Activated naive CD8-positive, alpha-beta T cell treated with anti-CD3 and anti-CD28 coated beads for 36 hours (primary cell): ENCODE data around the gene DNAJC1. TPM values are rescaled to one million over a fixed set of nuclear protein-coding genes. Genes with fewer than 3 reads are reported as not detected.
"Not testable (repeated sequence)": the region's sequence is repeated elsewhere in the genome, so short reads cannot be mapped to it uniquely, and the experiment has no call there.

Experiments used
- DNase-seq: peaks from one replicate; pipeline ENCODE4 v3.0.0; 2021
- H3K27ac Mint-ChIP-seq: one replicate; pipeline ENCODE4 v1.8.0; 2022; ENCODE audit warnings: mild to moderate bottlenecking, moderate library complexity, mixed read lengths
- H3K27me3 Mint-ChIP-seq: one replicate; pipeline ENCODE4 v1.8.0; 2022; ENCODE audit warnings: mild to moderate bottlenecking, mixed read lengths
- H3K36me3 Mint-ChIP-seq: one replicate; pipeline ENCODE4 v1.8.0; 2021; ENCODE audit warnings: mild to moderate bottlenecking, mixed read lengths
- H3K4me1 Mint-ChIP-seq: one replicate; pipeline ENCODE4 v1.8.0; 2021; ENCODE audit warnings: mixed read lengths
- H3K4me3 Mint-ChIP-seq: one replicate; pipeline ENCODE4 v1.8.0; 2022; ENCODE audit warnings: mild to moderate bottlenecking, moderate library complexity, mixed read lengths
- H3K9me3 Mint-ChIP-seq: one replicate; pipeline ENCODE4 v1.8.0; 2022; ENCODE audit warnings: mixed read lengths
- total RNA-seq, 2 experiments: library from RNA; stranded (reverse); gene quantifications; one replicate each; pipeline ENCODE4 v1.2.3, GENCODE V29; 2021

DNAJC1 gene
- total RNA-seq, 2 experiments from 2014 or later = 25.0 to 26.9 TPM

GRCh38 chr10:21824409-21824808, 179.1 kb downstream of the DNAJC1 start:
- H3K9me3 Mint-ChIP-seq = peaks cover 26% of the 10 kb centered on the region
- no peak for DNase-seq
- peaks cover 50% of the 10 kb centered on the region for H3K36me3 Mint-ChIP-seq
- no peaks in the 10 kb centered on the region for H3K27me3 Mint-ChIP-seq
- no peaks in the 10 kb centered on the region for H3K4me1 Mint-ChIP-seq
- no peak overlapping the region for H3K4me3 Mint-ChIP-seq
- no peak overlapping the region for H3K27ac Mint-ChIP-seq

- no peak for DNase-seq
- Mint-ChIP-seq H3K9me3 (peaks cover 23% of the 10 kb centered on the region), H3K36me3 (peaks cover 44% of the 10 kb centered on the region), H3K27me3 (no peaks in the 10 kb centered on the region), H3K4me3 (no peak overlapping the region), H3K4me1 (no peaks in the 10 kb centered on the region), H3K27ac (no peak overlapping the region)
Observed at GRCh38 chr10:21823617-21824016, 179.9 kb downstream of the DNAJC1 start.

- H3K4me1 Mint-ChIP-seq, H3K27me3 Mint-ChIP-seq, H3K4me3 Mint-ChIP-seq, H3K27ac Mint-ChIP-seq, DNase-seq: not testable (repeated sequence)
- Mint-ChIP-seq H3K36me3 (peaks cover 41% of the 10 kb centered on the region), H3K9me3 (peaks cover 27% of the 10 kb centered on the region)
Observed at GRCh38 chr10:21822273-21822672, 181.3 kb downstream of the DNAJC1 start.

DNA sequence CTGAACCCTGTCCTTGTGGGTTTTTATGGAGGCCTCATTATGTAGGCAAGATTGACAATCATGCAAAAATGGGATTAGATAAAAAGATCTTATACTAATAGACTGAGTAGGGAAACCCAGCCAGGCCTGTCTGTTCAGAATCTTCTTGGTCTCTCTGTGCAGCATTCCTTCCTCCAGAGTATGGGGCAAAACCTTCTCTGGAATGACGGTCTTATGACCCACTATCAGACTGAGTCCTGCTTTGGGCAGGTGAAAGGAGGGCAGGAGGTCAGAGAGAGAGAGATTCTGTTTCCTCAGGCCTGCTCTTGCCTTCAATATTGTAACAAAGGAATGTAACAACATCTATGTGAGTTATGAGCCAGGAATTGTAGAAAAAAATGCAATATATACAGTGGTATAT, 182.6 kb downstream of the DNAJC1 start:
- Mint-ChIP-seq H3K9me3 (peaks cover 18% of the 10 kb centered on the region), H3K27ac (no peak overlapping the region), H3K4me3 (no peak overlapping the region), H3K36me3 (peaks cover 31% of the 10 kb centered on the region), H3K4me1 (no peaks in the 10 kb centered on the region), H3K27me3 (no peaks in the 10 kb centered on the region)
- DNase-seq = no peak

DNA sequence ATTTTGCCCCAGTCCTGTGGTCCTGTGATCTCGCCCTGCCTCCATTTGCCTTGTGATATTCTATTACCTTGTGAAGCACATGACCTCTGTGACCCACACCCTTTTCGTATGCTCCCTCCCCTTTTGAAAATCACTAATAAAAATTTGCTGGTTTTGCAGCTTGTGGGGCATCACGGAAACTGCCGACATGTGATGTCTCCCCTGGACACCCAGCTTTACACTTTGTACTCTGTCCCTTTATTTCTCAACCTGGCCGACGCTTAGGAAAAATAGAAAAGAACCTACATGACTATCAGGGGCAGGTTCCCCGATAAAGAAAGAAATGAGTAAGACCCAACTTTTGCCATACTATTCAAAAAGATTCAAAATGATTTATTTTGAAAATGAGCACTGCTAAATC, 185.1 kb downstream of the DNAJC1 start:
- not testable (repeated sequence) for H3K27ac Mint-ChIP-seq, H3K9me3 Mint-ChIP-seq, H3K4me1 Mint-ChIP-seq, H3K27me3 Mint-ChIP-seq, H3K4me3 Mint-ChIP-seq, DNase-seq
- H3K36me3 Mint-ChIP-seq = peaks cover 25% of the 10 kb centered on the region

- Mint-ChIP-seq H3K4me3 (no peak overlapping the region), H3K36me3 (peaks cover 23% of the 10 kb centered on the region), H3K9me3 (peaks cover 9% of the 10 kb centered on the region), H3K27me3 (no peaks in the 10 kb centered on the region), H3K27ac (no peak overlapping the region), H3K4me1 (no peaks in the 10 kb centered on the region)
- no peak for DNase-seq
Observed at GRCh38 chr10:21814866-21815265, 188.7 kb downstream of the DNAJC1 start.

DNA sequence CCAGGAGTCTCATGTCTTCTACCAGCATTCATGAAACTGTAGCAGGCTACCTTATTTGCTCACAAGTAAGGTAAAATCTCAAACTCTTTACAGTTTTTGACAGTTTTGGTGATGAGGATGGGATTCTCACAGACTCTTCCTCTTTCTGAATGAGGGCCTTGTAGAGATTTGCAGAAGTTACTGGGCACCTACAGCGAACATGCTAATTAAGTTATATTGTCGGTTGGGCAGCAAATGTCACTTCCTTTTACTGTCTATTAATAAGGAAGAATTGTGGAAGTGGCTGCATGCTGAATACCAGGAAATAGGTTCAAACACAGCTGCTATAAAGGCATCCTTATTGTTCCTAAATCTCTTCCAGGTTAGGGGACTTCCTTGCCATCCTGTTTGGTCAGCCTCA, 189.6 kb downstream of the DNAJC1 start:
- Mint-ChIP-seq H3K36me3 (peaks cover 23% of the 10 kb centered on the region), H3K27ac (no peak overlapping the region), H3K4me1 (no peaks in the 10 kb centered on the region), H3K9me3 (peaks cover 9% of the 10 kb centered on the region), H3K27me3 (no peaks in the 10 kb centered on the region), H3K4me3 (no peak overlapping the region)
- DNase-seq = no peak

DNA sequence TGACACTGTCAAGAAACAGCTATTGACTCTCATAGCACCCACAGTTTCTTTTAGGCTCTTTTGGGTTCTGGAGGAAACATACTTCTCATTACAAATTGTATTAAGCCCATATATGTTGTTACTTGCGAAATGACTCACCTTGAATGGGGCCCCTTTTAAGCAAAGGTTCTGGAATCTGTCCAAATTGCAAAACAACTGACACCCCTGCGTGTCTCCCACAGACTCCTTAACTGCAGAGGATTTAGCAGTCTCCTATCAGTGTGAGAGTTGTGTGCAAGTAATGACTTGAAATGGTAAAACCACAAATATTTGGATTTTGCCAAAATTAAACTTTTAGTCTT, 192.3 kb downstream of the DNAJC1 start:
- H3K4me1 Mint-ChIP-seq = no peaks in the 10 kb centered on the region
- H3K27me3 Mint-ChIP-seq = no peaks in the 10 kb centered on the region
- no peak overlapping the region for H3K27ac Mint-ChIP-seq
- no peaks in the 10 kb centered on the region for H3K9me3 Mint-ChIP-seq
- peaks cover 13% of the 10 kb centered on the region for H3K36me3 Mint-ChIP-seq
- H3K4me3 Mint-ChIP-seq = no peak overlapping the region
- no peak for DNase-seq

DNA sequence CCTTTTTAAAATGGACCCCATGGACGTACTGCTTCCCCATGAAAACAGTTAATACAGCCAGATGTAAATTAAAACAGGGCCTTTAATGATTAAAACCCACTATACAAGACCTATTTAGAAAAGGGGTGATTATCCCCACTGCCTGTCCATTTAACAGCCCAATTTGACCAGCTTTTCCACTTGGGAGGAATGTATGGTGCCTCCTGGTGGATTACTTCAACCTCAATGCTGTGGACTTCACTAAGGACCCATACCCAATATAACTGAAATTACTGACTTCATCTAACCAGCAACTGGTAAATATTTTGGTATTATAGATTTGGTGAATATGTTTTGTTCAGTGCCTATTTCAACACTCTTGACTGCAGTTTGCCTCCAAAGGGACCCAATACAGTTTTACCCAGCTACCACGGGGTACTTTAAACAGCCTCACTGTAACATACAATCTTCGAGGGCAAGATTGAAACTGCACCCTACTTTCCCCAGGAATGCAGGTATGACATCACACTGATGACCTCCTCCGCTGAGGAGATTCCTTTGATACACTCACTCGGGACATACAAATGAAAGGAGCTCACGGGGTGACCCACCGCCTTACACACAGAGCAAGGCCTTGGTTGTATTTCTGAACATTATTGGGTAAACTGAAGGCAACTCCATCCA, 192.8 kb downstream of the DNAJC1 start:
- no peak overlapping the region for H3K4me3 Mint-ChIP-seq
- H3K4me1 Mint-ChIP-seq = no peaks in the 10 kb centered on the region
- no peak overlapping the region for H3K27ac Mint-ChIP-seq
- peaks cover 13% of the 10 kb centered on the region for H3K36me3 Mint-ChIP-seq
- no peaks in the 10 kb centered on the region for H3K27me3 Mint-ChIP-seq
- DNase-seq = no peak
- no peaks in the 10 kb centered on the region for H3K9me3 Mint-ChIP-seq

- Mint-ChIP-seq H3K9me3 (no peaks in the 10 kb centered on the region), H3K4me1 (no peaks in the 10 kb centered on the region), H3K27me3 (no peaks in the 10 kb centered on the region), H3K4me3 (no peak overlapping the region), H3K27ac (no peak overlapping the region), H3K36me3 (peaks cover 2% of the 10 kb centered on the region)
- DNase-seq = no peak
Observed at GRCh38 chr10:21808550-21808949, 195.0 kb downstream of the DNAJC1 start.

DNA sequence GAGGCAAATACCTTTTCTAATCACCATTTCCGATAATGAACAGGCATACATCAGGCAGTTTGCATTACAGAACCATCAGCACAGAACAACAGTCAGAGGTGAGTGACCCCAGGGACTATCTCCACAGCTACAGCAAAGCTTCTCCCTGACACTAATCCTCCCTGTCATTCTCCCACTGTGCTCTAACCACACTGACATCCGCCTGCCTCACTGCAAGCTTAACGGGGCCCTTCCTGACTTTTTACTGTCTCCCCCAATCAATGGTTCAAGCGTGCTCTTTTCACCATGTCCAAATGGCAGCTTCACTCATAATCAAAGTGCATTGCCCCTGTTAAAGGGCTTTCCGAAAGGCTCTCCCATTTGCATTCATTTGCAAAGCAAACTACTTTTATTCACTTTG, 196.3 kb downstream of the DNAJC1 start:
- Mint-ChIP-seq H3K27me3 (no peaks in the 10 kb centered on the region), H3K36me3 (peaks cover 2% of the 10 kb centered on the region), H3K27ac (no peak overlapping the region), H3K4me3 (no peak overlapping the region), H3K9me3 (no peaks in the 10 kb centered on the region), H3K4me1 (no peaks in the 10 kb centered on the region)
- no peak for DNase-seq

DNA sequence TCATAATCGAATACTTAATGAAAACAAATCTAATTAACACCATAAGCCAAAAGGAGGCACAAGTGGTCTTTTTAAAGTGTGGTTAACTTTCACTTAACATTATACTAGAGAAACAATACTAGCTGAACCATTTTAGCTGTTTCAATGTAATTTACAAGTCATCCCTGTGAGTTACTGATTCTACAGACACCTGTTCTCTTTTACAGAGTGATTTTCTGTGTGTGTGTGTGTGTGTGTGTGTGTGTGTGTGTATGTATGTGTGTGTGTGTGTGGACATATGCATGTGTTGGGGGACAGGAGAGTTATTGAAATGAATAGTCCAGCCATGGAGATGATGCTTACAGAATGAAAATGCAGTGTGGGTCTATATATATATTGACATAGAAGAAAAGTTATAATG, 200.2 kb downstream of the DNAJC1 start:
- Mint-ChIP-seq H3K27me3 (no peaks in the 10 kb centered on the region), H3K9me3 (peaks cover 2% of the 10 kb centered on the region), H3K27ac (no peak overlapping the region), H3K36me3 (peaks cover 18% of the 10 kb centered on the region), H3K4me3 (no peak overlapping the region), H3K4me1 (peaks cover 2% of the 10 kb centered on the region)
- DNase-seq = no peak

DNA sequence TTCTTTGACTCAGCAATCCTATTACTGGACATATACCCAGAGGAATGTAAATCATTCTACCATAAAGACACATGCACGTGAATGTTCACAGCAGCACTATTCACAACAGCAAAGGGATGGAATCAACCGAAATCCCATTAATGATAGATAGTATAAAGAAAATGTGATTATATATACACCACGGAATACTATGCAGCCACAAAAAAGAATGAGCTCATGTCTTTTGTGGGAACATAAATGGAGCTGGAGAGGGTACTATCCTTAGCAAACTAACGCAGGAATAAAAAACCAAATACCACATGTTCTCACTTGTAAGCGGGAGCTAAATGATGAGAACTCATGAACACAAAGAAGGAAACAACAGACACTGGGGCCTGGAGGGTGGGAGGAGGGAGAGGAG, 201.9 kb downstream of the DNAJC1 start:
- peaks cover 11% of the 10 kb centered on the region for H3K4me1 Mint-ChIP-seq
- H3K27ac Mint-ChIP-seq = no peak overlapping the region

DNA sequence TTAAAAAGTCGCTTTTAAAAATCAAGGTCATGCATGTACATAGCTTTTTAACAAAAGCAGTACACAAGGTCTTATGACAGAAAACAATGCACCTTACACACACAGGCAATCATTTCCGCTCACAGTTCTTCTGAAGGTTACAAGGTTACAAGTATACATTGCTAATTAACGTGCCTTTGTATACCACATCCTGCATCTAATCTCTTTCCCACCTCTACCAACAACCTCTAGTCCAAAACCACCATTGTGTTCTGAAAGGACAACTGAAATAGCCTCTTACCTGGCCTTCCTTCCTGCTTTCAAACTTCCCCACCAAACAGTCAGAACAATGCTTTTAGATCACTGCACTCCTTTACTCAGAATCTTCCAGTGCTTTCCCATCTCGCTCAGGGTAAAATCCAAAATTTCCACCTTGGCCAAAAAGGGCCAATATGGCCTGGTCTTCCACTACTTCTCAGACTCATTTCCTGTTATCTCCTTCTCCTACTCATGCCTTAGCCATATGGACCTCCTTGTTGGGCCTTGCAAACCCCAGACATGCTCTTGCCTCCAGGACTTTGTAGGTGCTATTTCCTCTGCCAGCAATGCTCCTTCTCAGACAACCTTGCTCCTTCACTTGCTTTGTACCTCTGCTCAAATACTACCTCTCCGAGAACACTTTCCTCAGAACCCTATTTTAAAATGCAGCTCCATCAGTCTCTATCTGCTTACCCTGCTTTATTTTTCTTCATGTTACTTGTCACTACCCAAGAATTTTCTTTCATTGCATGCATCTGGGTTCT, 205.4 kb downstream of the DNAJC1 start:
- Mint-ChIP-seq H3K9me3 (peaks cover 2% of the 10 kb centered on the region), H3K27ac (no peak overlapping the region), H3K36me3 (peaks cover 33% of the 10 kb centered on the region), H3K4me1 (peaks cover 11% of the 10 kb centered on the region), H3K27me3 (no peaks in the 10 kb centered on the region), H3K4me3 (no peak overlapping the region)
- no peak for DNase-seq

More for the DNA sequence above, 201.9 kb downstream of the DNAJC1 start:
- no peak for DNase-seq
- H3K27me3 Mint-ChIP-seq = no peaks in the 10 kb centered on the region
- peaks cover 2% of the 10 kb centered on the region for H3K9me3 Mint-ChIP-seq
- H3K4me3 Mint-ChIP-seq = no peak overlapping the region
- peaks cover 29% of the 10 kb centered on the region for H3K36me3 Mint-ChIP-seq

- Mint-ChIP-seq H3K9me3 (peaks cover 2% of the 10 kb centered on the region), H3K4me1 (peaks cover 11% of the 10 kb centered on the region), H3K27ac (no peak overlapping the region), H3K27me3 (no peaks in the 10 kb centered on the region), H3K4me3 (no peak overlapping the region), H3K36me3 (peaks cover 36% of the 10 kb centered on the region)
- DNase-seq = no peak
Observed at GRCh38 chr10:21797533-21797932, 206.0 kb downstream of the DNAJC1 start.

GRCh38 chr10:21791276-21791675, 212.3 kb downstream of the DNAJC1 start:
- no peak for DNase-seq
- Mint-ChIP-seq H3K4me1 (no peaks in the 10 kb centered on the region), H3K27ac (no peak overlapping the region), H3K27me3 (no peaks in the 10 kb centered on the region), H3K4me3 (no peak overlapping the region), H3K9me3 (peaks cover 18% of the 10 kb centered on the region), H3K36me3 (peaks cover 41% of the 10 kb centered on the region)
